H9 (cell line): Measurements from ENCODE around the gene AFF1. TPM values are rescaled to one million over a fixed set of nuclear protein-coding genes. Genes with fewer than 3 reads are reported as not detected.
A peak's percentile ranks its signal among the peaks of the same experiment; 100 is the strongest.

Experiments used
- DNase-seq: peaks from one replicate; pipeline ENCODE4 v3.0.0-alpha.2; 2017
- H2AFZ ChIP-seq: one replicate; pipeline ENCODE4 v1.6.1; 2013; ENCODE audit warnings: mild to moderate bottlenecking, low read length, control low read depth, moderate library complexity
- H2AK5ac ChIP-seq: 2 replicates; pipeline ENCODE4 v1.6.1; 2013; ENCODE audit warnings: low read length, control low read depth, mixed read lengths; ENCODE audit not compliant: insufficient read length
- H2BK120ac ChIP-seq: one replicate; pipeline ENCODE4 v1.6.1; 2013; ENCODE audit warnings: low read depth, mild to moderate bottlenecking, low read length, control low read depth, inconsistent platforms; ENCODE audit not compliant: poor library complexity, severe bottlenecking
- H2BK12ac ChIP-seq: 2 replicates; pipeline ENCODE4 v1.6.1; 2013; ENCODE audit warnings: low read length, control low read depth, mixed read lengths, low read depth; ENCODE audit not compliant: insufficient read length
- H2BK15ac ChIP-seq: 2 replicates; pipeline ENCODE4 v1.6.1; 2013; ENCODE audit warnings: low read depth, low read length, control low read depth
- H2BK20ac ChIP-seq: one replicate; pipeline ENCODE4 v1.6.1; 2013; ENCODE audit warnings: low read depth, mild to moderate bottlenecking, low read length, control low read depth, inconsistent platforms; ENCODE audit not compliant: poor library complexity, severe bottlenecking
- H2BK5ac ChIP-seq: 2 replicates; pipeline ENCODE4 v1.6.1; 2013; ENCODE audit warnings: low read length, control low read depth, mixed read lengths; ENCODE audit not compliant: insufficient read length
- H3K14ac ChIP-seq: 2 replicates; pipeline ENCODE4 v1.6.1; 2013; ENCODE audit warnings: low read length, control low read depth; ENCODE audit not compliant: insufficient read depth
- H3K18ac ChIP-seq: 2 replicates; pipeline ENCODE4 v1.6.1; 2013; ENCODE audit warnings: low read depth, mild to moderate bottlenecking, mixed read lengths, low read length, control low read depth; ENCODE audit not compliant: insufficient read length
- H3K23ac ChIP-seq: 2 replicates; pipeline ENCODE4 v1.6.1; 2013; ENCODE audit warnings: low read length, control low read depth, mixed read lengths, low read depth; ENCODE audit not compliant: insufficient read length
- H3K23me2 ChIP-seq: 2 replicates; pipeline ENCODE4 v1.6.1; 2013; ENCODE audit warnings: low read depth, mild to moderate bottlenecking, mixed read lengths, low read length, control low read depth; ENCODE audit not compliant: insufficient read length, poor library complexity, severe bottlenecking
- H3K27ac ChIP-seq: 2 replicates; pipeline ENCODE4 v1.5.1; 2013; ENCODE audit warnings: low read length, control low read depth, mixed read lengths, low read depth; ENCODE audit not compliant: insufficient read length
- H3K27me3 ChIP-seq: 2 replicates; pipeline ENCODE4 v1.6.1; 2013; ENCODE audit warnings: low read length, control low read depth, inconsistent platforms; ENCODE audit not compliant: insufficient read depth
- H3K4ac ChIP-seq: 2 replicates; pipeline ENCODE4 v1.6.1; 2013; ENCODE audit warnings: low read depth, mild to moderate bottlenecking, control low read depth, inconsistent platforms, low read length, moderate library complexity
- H3K4me1 ChIP-seq: 2 replicates; pipeline ENCODE4 v1.6.1; 2013; ENCODE audit warnings: low read length, control low read depth, inconsistent platforms; ENCODE audit not compliant: insufficient read depth
- H3K4me2 ChIP-seq: 2 replicates; pipeline ENCODE4 v1.6.1; 2013; ENCODE audit warnings: low read length, control low read depth, mixed read lengths; ENCODE audit not compliant: insufficient read length, insufficient read depth
- H3K56ac ChIP-seq: 2 replicates; pipeline ENCODE4 v1.6.1; 2013; ENCODE audit warnings: low read depth, mild to moderate bottlenecking, mixed read lengths, low read length, control low read depth; ENCODE audit not compliant: insufficient read length
- H3K79me1 ChIP-seq: 2 replicates; pipeline ENCODE4 v1.6.1; 2013; ENCODE audit warnings: low read depth, mild to moderate bottlenecking, moderate library complexity, low read length, control low read depth, inconsistent platforms; ENCODE audit not compliant: insufficient read depth, poor library complexity, severe bottlenecking
- H3K79me2 ChIP-seq: 2 replicates; pipeline ENCODE4 v1.6.1; 2013; ENCODE audit warnings: low read length, control low read depth, inconsistent platforms; ENCODE audit not compliant: insufficient read depth
- H3K9ac ChIP-seq: 2 replicates; pipeline ENCODE4 v1.6.1; 2013; ENCODE audit warnings: low read length, control low read depth, mixed read lengths; ENCODE audit not compliant: insufficient read length; ENCODE audit errors: extremely low read depth
- H3K9me3 ChIP-seq: one replicate; pipeline ENCODE4 v1.6.1; 2013; ENCODE audit warnings: low read depth, low read length, inconsistent platforms; ENCODE audit not compliant: control insufficient read depth
- H3T11ph ChIP-seq: one replicate; pipeline ENCODE4 v1.6.1; 2013; ENCODE audit warnings: mild to moderate bottlenecking, low read length, control low read depth, inconsistent platforms
- H4K20me1 ChIP-seq: one replicate; pipeline ENCODE4 v1.6.1; 2013; ENCODE audit not compliant: control insufficient read depth, insufficient read length, insufficient read depth
- H4K5ac ChIP-seq: 2 replicates; pipeline ENCODE4 v1.6.1; 2013; ENCODE audit warnings: low read depth, mild to moderate bottlenecking, mixed read lengths, low read length, control low read depth; ENCODE audit not compliant: insufficient read length
- H4K8ac ChIP-seq: replicated peaks from 2 replicates; pipeline ENCODE4 v1.6.1; 2013; ENCODE audit warnings: low read length, control low read depth, mixed read lengths, low read depth; ENCODE audit not compliant: insufficient read length
- H4K91ac ChIP-seq: 2 replicates; pipeline ENCODE4 v1.6.1; 2013; ENCODE audit warnings: low read depth, mild to moderate bottlenecking, moderate library complexity, mixed read lengths, low read length, control low read depth; ENCODE audit not compliant: insufficient read length
- H3K27ac Mint-ChIP-seq, 3 experiments: 2 replicates in 2 of 3; 3 replicates in 1 of 3; pipeline ENCODE4 v1.8.0; 2020 to 2021; ENCODE audit warnings: mixed read lengths in 3 of 3, mild to moderate bottlenecking in 1 of 3, moderate library complexity in 1 of 3
- H3K27me3 Mint-ChIP-seq: 2 replicates; pipeline ENCODE4 v1.8.0; 2021; ENCODE audit warnings: low read depth, mild to moderate bottlenecking, moderate library complexity, mixed read lengths
- H3K36me3 Mint-ChIP-seq, 3 experiments: 2 replicates in 2 of 3; 3 replicates in 1 of 3; pipeline ENCODE4 v1.8.0; 2020 to 2021; ENCODE audit warnings: low read depth in 3 of 3, mixed read lengths in 3 of 3; ENCODE audit not compliant: insufficient read depth in 1 of 3
- H3K4me1 Mint-ChIP-seq, 2 experiments: 2 replicates each; pipeline ENCODE4 v1.8.0; 2020; ENCODE audit warnings: mixed read lengths in 2 of 2
- H3K4me3 Mint-ChIP-seq, 2 experiments: 2 replicates in 1 of 2; 3 replicates in 1 of 2; pipeline ENCODE4 v1.8.0; 2020 to 2021; ENCODE audit warnings: mild to moderate bottlenecking in 2 of 2, mixed read lengths in 2 of 2, moderate library complexity in 1 of 2
- H3K9me3 Mint-ChIP-seq, 2 experiments: 2 replicates in 1 of 2; 3 replicates in 1 of 2; pipeline ENCODE4 v1.8.0; 2020; ENCODE audit warnings: mild to moderate bottlenecking in 2 of 2, mixed read lengths in 2 of 2, moderate library complexity in 1 of 2
- CTCF ChIP-seq: fragments of 200-600 bp; sonication (generic); conservative IDR thresholded peaks from 3 replicates; pipeline ENCODE4 v1.8.0; 2021; ENCODE audit warnings: antibody characterized with exemption, mild to moderate bottlenecking
- WGBS: extraction: QIAGEN DNeasy Blood & Tissue Kit; methylation state at CpG from one replicate; pipeline ENCODE4 v1.1.7; 2013; ENCODE audit warnings: missing lambda C conversion rate, low lambda C conversion rate, mixed read lengths; ENCODE audit not compliant: insufficient read length; ENCODE audit errors: extremely low coverage; 5-methylcytosine and 5-hydroxymethylcytosine counted together
- total RNA-seq: library from RNA; stranded (reverse); gene quantifications from 2 replicates; pipeline ENCODE4 v1.2.1, GENCODE V29; 2021

The AFF1 gene
- total RNA-seq, 1 experiment from 2014 or later, result 74.5 TPM

DNA sequence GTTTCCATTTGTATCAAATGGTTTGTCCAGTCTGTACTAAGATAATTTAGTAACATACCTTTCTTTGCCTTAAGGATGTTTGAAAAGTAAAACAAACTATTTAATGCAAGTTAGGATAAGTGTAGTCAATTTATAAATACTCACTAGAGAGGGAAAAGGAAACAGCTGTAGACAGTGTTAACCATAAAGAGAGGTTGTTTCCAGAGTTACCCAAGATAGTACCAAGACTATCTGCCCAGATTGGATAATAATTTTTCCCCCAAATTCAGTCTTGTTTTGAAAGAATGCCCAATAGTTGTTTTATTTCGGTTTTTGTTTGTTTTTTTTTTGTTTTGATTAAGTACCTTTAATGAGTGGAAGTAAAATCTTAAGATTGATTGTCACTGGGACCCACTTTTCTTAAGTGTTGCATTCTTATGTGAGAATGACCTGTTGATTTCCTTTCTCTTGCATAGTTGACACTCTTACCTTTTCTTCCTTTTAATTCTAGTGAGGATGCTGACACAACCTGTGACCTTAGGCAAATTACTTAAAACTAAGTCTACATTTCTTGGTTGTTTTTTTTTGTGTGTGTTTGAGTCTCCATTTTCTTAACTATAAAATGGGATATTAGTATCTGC lies 12.8 kb downstream of the AFF1 start:
- no peak overlapping the region for H4K91ac ChIP-seq
- H3K27ac Mint-ChIP-seq, result peak overlapping the region; percentile 90 to 98 (median 93); a peak in 6 of 7 replicates
- H3K79me2 ChIP-seq, result peaks cover 18% of the 10 kb centered on the region; the same call in 1 of the 2 replicates
- no peak for DNase-seq
- no peaks in the 10 kb centered on the region for H3K23me2 ChIP-seq
- H3K4me1 ChIP-seq, result peaks cover 18% of the 10 kb centered on the region; the same call in 1 of the 2 replicates
- no peaks in the 10 kb centered on the region for H3K27me3 ChIP-seq
- H2AK5ac ChIP-seq, result no peak overlapping the region
- TF ChIP-seq CTCF, result no peak
- no peak overlapping the region for H2BK5ac ChIP-seq
- H3K36me3 Mint-ChIP-seq, result peaks cover 8 to 11% (median 10%) of the 10 kb centered on the region in 3 experiments; a peak in 6 of 7 replicates
- no peak overlapping the region for H3K9ac ChIP-seq
- peak overlapping the region; percentile 67 for H3K27ac ChIP-seq
- no peaks in the 10 kb centered on the region for H4K20me1 ChIP-seq
- H2BK120ac ChIP-seq, result no peak overlapping the region
- no peak overlapping the region for H3K18ac ChIP-seq
- no peak overlapping the region for H2AFZ ChIP-seq
- H3K56ac ChIP-seq, result no peak overlapping the region
- H2BK15ac ChIP-seq, result no peak overlapping the region
- H3T11ph ChIP-seq, result no peak overlapping the region
- H3K79me1 ChIP-seq, result no peaks in the 10 kb centered on the region
- no peak overlapping the region for H3K14ac ChIP-seq
- H3K9me3 Mint-ChIP-seq, result no peaks in the 10 kb centered on the region
- H3K9me3 ChIP-seq, result no peaks in the 10 kb centered on the region
- no peak overlapping the region for H4K5ac ChIP-seq
- no peak overlapping the region for H2BK20ac ChIP-seq
- H2BK12ac ChIP-seq, result no peak overlapping the region
- no peak overlapping the region for H3K4ac ChIP-seq
- no peaks in the 10 kb centered on the region for H3K27me3 Mint-ChIP-seq
- H4K8ac ChIP-seq, result no peak overlapping the region
- H3K4me2 ChIP-seq, result peak overlapping the region; percentile 52
- no peak overlapping the region for H3K23ac ChIP-seq
- peaks cover 73 to 76% of the 10 kb centered on the region in 2 experiments for H3K4me1 Mint-ChIP-seq
- peak overlapping the region; percentile 7 to 15; a peak in 3 of 5 replicates for H3K4me3 Mint-ChIP-seq
- no CpG with 5 or more reads among the region's 1 CpG for WGBS
